CD14-positive monocyte (primary cell): ENCODE results near the gene ACAD10. TPM values are rescaled to one million over a fixed set of nuclear protein-coding genes. Genes with fewer than 3 reads are reported as not detected.

Experiments used
- DNase-seq, 3 donors: peaks; one replicate each; pipeline ENCODE4 v3.0.0-alpha.2; 2011 to 2022
- H2AFZ ChIP-seq: 2 replicates; pipeline ENCODE4 v1.6.0; 2012; ENCODE audit warnings: mild to moderate bottlenecking, low read depth, low read length, inconsistent platforms; ENCODE audit not compliant: insufficient read depth, poor library complexity, severe bottlenecking
- H3K27ac ChIP-seq, 2 donors: 1 replicate in 1 of 2; 2 replicates in 1 of 2; pipeline ENCODE4 v1.5.1; 2012 to 2013; ENCODE audit warnings: low read length in 2 of 2, control low read depth in 1 of 2, inconsistent platforms in 1 of 2, low read depth in 1 of 2, mild to moderate bottlenecking in 1 of 2
- H3K27me3 ChIP-seq, 2 donors: one replicate each; pipeline versions ENCODE4 v1.6.0 to v1.6.1; 2011 to 2013; ENCODE audit warnings: low read length in 2 of 2; ENCODE audit not compliant: control insufficient read depth in 2 of 2, insufficient read depth in 2 of 2
- H3K36me3 ChIP-seq, 2 donors: replicated peaks in 1 of 2; 1 replicate in 1 of 2; 2 replicates in 1 of 2; pipeline versions ENCODE4 v1.5.1 to v1.6.1; 2012 to 2013; ENCODE audit warnings: low read length in 2 of 2, control low read depth in 1 of 2, inconsistent platforms in 1 of 2, mild to moderate bottlenecking in 1 of 2; ENCODE audit not compliant: insufficient read depth in 2 of 2, control insufficient read depth in 1 of 2
- H3K4me1 ChIP-seq, 2 donors: 1 replicate in 1 of 2; 2 replicates in 1 of 2; pipeline versions ENCODE4 v1.5.1 to v1.6.1; 2012 to 2013; ENCODE audit warnings: low read length in 2 of 2, control low read depth in 1 of 2, inconsistent platforms in 1 of 2, mild to moderate bottlenecking in 1 of 2, moderate library complexity in 1 of 2; ENCODE audit not compliant: insufficient read depth in 2 of 2, control insufficient read depth in 1 of 2
- H3K4me2 ChIP-seq: replicated peaks from 2 replicates; pipeline ENCODE3; 2012; ENCODE audit warnings: low read length, moderate library complexity, mild to moderate bottlenecking; ENCODE audit not compliant: poor library complexity, severe bottlenecking; ENCODE audit errors: extremely low read depth
- H3K4me3 ChIP-seq, 3 experiments: fragments of 200-600 bp in 1 of 3; sonication (generic) in 1 of 3; replicated peaks in 1 of 3; 1 replicate in 2 of 3; 2 replicates in 1 of 3; pipeline ENCODE4 v1.5.1; 2011 to 2013; ENCODE audit warnings: low read length in 3 of 3, mild to moderate bottlenecking in 3 of 3, control low read depth in 2 of 3, low read depth in 2 of 3, inconsistent platforms in 1 of 3, moderate library complexity in 1 of 3
- H3K79me2 ChIP-seq: 2 replicates; pipeline ENCODE4 v1.6.0; 2012; ENCODE audit warnings: mild to moderate bottlenecking, control low read depth, inconsistent platforms, low read length, moderate library complexity; ENCODE audit not compliant: insufficient read depth
- H3K9ac ChIP-seq: 2 replicates; pipeline ENCODE4 v1.6.0; 2017; ENCODE audit warnings: low read length, mild to moderate bottlenecking; ENCODE audit not compliant: insufficient read depth, poor library complexity, severe bottlenecking
- H3K9me3 ChIP-seq, 2 donors: replicated peaks in 1 of 2; 1 replicate in 1 of 2; 2 replicates in 1 of 2; pipeline versions ENCODE4 v1.5.1 to v1.6.1; 2012 to 2013; ENCODE audit warnings: low read length in 2 of 2, control low read depth in 1 of 2; ENCODE audit not compliant: control insufficient read depth in 1 of 2, insufficient read depth in 1 of 2
- H4K20me1 ChIP-seq: 2 replicates; pipeline ENCODE4 v1.6.0; 2012; ENCODE audit warnings: mild to moderate bottlenecking, low read length, control low read depth, moderate library complexity; ENCODE audit not compliant: insufficient read depth
- H3K27ac Mint-ChIP-seq, 7 donors: one replicate each; pipeline ENCODE4 v1.8.0; 2020; ENCODE audit warnings: mild to moderate bottlenecking in 7 of 7, mixed read lengths in 7 of 7, moderate library complexity in 6 of 7, inconsistent platforms in 2 of 7
- H3K27me3 Mint-ChIP-seq, 3 donors: one replicate each; pipeline ENCODE4 v1.8.0; 2021 to 2022; ENCODE audit warnings: low read depth in 3 of 3, mild to moderate bottlenecking in 3 of 3, mixed read lengths in 3 of 3, moderate library complexity in 3 of 3, inconsistent platforms in 1 of 3
- H3K36me3 Mint-ChIP-seq, 2 donors: one replicate each; pipeline ENCODE4 v1.8.0; 2020; ENCODE audit warnings: mixed read lengths in 2 of 2, inconsistent platforms in 1 of 2, mild to moderate bottlenecking in 1 of 2
- H3K4me1 Mint-ChIP-seq: one replicate; pipeline ENCODE4 v1.8.0; 2020; ENCODE audit warnings: mild to moderate bottlenecking, mixed read lengths
- H3K4me3 Mint-ChIP-seq, 2 donors: one replicate each; pipeline ENCODE4 v1.8.0; 2020; ENCODE audit warnings: mild to moderate bottlenecking in 2 of 2, mixed read lengths in 2 of 2, moderate library complexity in 1 of 2
- H3K9me3 Mint-ChIP-seq, 7 donors: one replicate each; pipeline ENCODE4 v1.8.0; 2020 to 2022; ENCODE audit warnings: mixed read lengths in 7 of 7, mild to moderate bottlenecking in 6 of 7, moderate library complexity in 6 of 7, inconsistent platforms in 2 of 7
- CTCF ChIP-seq: fragments of 200-600 bp; IDR thresholded peaks from one replicate; pipeline ENCODE4 v1.8.0; 2022; ENCODE audit warnings: antibody characterized with exemption, mild to moderate bottlenecking
- WGBS: methylation state at CpG from one replicate; pipeline ENCODE4 v1.1.5; 2013; ENCODE audit warnings: missing lambda C conversion rate; ENCODE audit not compliant: insufficient coverage; 5-methylcytosine and 5-hydroxymethylcytosine counted together
- intact Hi-C, 2 donors: fragments of 100-400 bp; cut with micrococcal nuclease; formaldehyde crosslinking; loops; one replicate each; pipeline versions ENCODE4 v1.15.0 to v1.15.1; 2023
- polyA plus RNA-seq, 3 donors: library from polyadenylated mRNA; depleted of rRNA in 1 of 3; unstranded in 2 of 3; stranded (reverse) in 1 of 3; fragments of 300-500 nt in 2 of 3; fragments of >200 nt in 1 of 3; fragmentation: Illumina TruSeq in 2 of 3; gene quantifications; 1 replicate in 2 of 3; 2 replicates in 1 of 3; pipeline ENCODE4 v1.2.3, GENCODE V29; 2012 to 2021

The ACAD10 gene
- polyA plus RNA-seq, 3 donors = 9.4 to 34.3 (median 10.1) TPM

GRCh38 chr12:111748867-111749266 lies 63.0 kb downstream of the ACAD10 start:
- Histone ChIP-seq H3K9me3 (no peaks in the 10 kb centered on the region), H3K36me3 (peaks cover 63 to 81% of the 10 kb centered on the region in 2 donors), H3K27me3 (no peaks in the 10 kb centered on the region), H3K9ac (no peak overlapping the region), H2AFZ (no peak overlapping the region), H3K27ac (no peak overlapping the region), H3K4me2 (no peak overlapping the region), H4K20me1 (no peaks in the 10 kb centered on the region), H3K4me1 (no peaks in the 10 kb centered on the region), H3K79me2 (no peaks in the 10 kb centered on the region), H3K4me3 (no peak overlapping the region)
- intact Hi-C loops = no loop called here
- Mint-ChIP-seq H3K9me3 (no peaks in the 10 kb centered on the region), H3K4me3 (no peak overlapping the region), H3K36me3 (peaks cover 58 to 85% of the 10 kb centered on the region in 2 donors), H3K4me1 (no peaks in the 10 kb centered on the region), H3K27ac (peak overlapping the region in 1 of 7 donors; percentile 15), H3K27me3 (peaks cover 0 to 5% (median 0%) of the 10 kb centered on the region in 3 donors)
- TF ChIP-seq CTCF = no peak
- DNase-seq = no peak
- 100% methylated on average over 6 of the region's 7 CpGs for WGBS

- Histone ChIP-seq H3K79me2 (no peaks in the 10 kb centered on the region), H3K9ac (no peak overlapping the region), H3K4me2 (no peak overlapping the region), H3K4me3 (no peak overlapping the region), H3K27me3 (no peaks in the 10 kb centered on the region), H3K27ac (no peak overlapping the region), H2AFZ (no peak overlapping the region), H4K20me1 (no peaks in the 10 kb centered on the region), H3K36me3 (peaks cover 65 to 81% of the 10 kb centered on the region in 2 donors), H3K4me1 (no peaks in the 10 kb centered on the region), H3K9me3 (no peaks in the 10 kb centered on the region)
- peaks cover 0 to 5% (median 0%) of the 10 kb centered on the region in 3 donors for H3K27me3 Mint-ChIP-seq
- intact Hi-C loops = no loop called here
- no peak overlapping the region for H3K4me3 Mint-ChIP-seq
- H3K4me1 Mint-ChIP-seq = no peaks in the 10 kb centered on the region
- WGBS = 100% methylated on average over 3 of the region's 4 CpGs
- no peak overlapping the region for H3K27ac Mint-ChIP-seq
- DNase-seq = no peak
- H3K36me3 Mint-ChIP-seq = peaks cover 56 to 84% of the 10 kb centered on the region in 2 donors
- no peaks in the 10 kb centered on the region for H3K9me3 Mint-ChIP-seq
- TF ChIP-seq CTCF = no peak
These were observed 63.5 kb downstream of the ACAD10 start for GRCh38 chr12:111749391-111749790.
